A673 (cell line): ENCODE results near the gene ARHGAP26. TPM values are rescaled to one million over a fixed set of nuclear protein-coding genes. Genes with fewer than 3 reads are reported as not detected.

ENCODE experiments used
- BruUV-seq: library from RNA; stranded (reverse); fragments of 400-500 nt; replicated peaks from 2 replicates; lab custom pipeline; 2021; lab: Mats Ljungman, UMichigan
- CTCF ChIA-PET: fragments of 300-600 bp; sonication (Branson Sonifier 250); formaldehyde crosslinking; loops from one replicate; lab custom pipeline; 2022; ENCODE audit warnings: antibody characterized with exemption; lab: Charles Lee
- POLR2A ChIA-PET: fragments of 300-600 bp; sonication (Branson Sonifier 250); formaldehyde crosslinking; loops from one replicate; lab custom pipeline; 2022; ENCODE audit warnings: antibody characterized with exemption; ENCODE audit not compliant: low non-redundant PET; lab: Charles Lee
- DNase-seq: peaks from one replicate; pipeline ENCODE4 v3.0.0-alpha.2; 2015; ENCODE audit warnings: low spot score
- H3K27ac ChIP-seq: fragments of 200-600 bp; sonication (generic); 2 replicates; pipeline ENCODE4 v1.5.1; 2016; ENCODE audit warnings: mixed run types, low read depth, mild to moderate bottlenecking, mixed read lengths, antibody characterized with exemption, low read length; ENCODE audit not compliant: poor library complexity, severe bottlenecking
- H3K27me3 ChIP-seq: fragments of 200-600 bp; sonication (generic); replicated peaks from 2 replicates; pipeline ENCODE4 v1.6.1; 2017; ENCODE audit warnings: mixed run types, low read depth, mild to moderate bottlenecking, mixed read lengths, antibody characterized with exemption, low read length; ENCODE audit not compliant: insufficient read depth, poor library complexity
- H3K36me3 ChIP-seq: fragments of 200-600 bp; sonication (generic); 2 replicates; pipeline ENCODE4 v1.6.1; 2016; ENCODE audit warnings: mixed run types, mild to moderate bottlenecking, mixed read lengths, antibody characterized with exemption, low read length; ENCODE audit not compliant: insufficient read depth, poor library complexity, severe bottlenecking
- H3K4me1 ChIP-seq: fragments of 200-600 bp; sonication (generic); 2 replicates; pipeline ENCODE4 v1.6.1; 2017; ENCODE audit warnings: mixed run types, mild to moderate bottlenecking, mixed read lengths, antibody characterized with exemption, low read length; ENCODE audit not compliant: insufficient read depth, poor library complexity, severe bottlenecking
- H3K4me3 ChIP-seq: fragments of 200-600 bp; sonication (generic); 2 replicates; pipeline ENCODE4 v1.5.1; 2016; ENCODE audit warnings: low read depth, mixed run types, mild to moderate bottlenecking, mixed read lengths, low read length; ENCODE audit not compliant: poor library complexity, severe bottlenecking
- H3K9me3 ChIP-seq: fragments of 200-600 bp; sonication (generic); 2 replicates; pipeline ENCODE4 v1.6.1; 2016; ENCODE audit warnings: mixed run types, low read depth, mild to moderate bottlenecking, mixed read lengths, antibody characterized with exemption, low read length; ENCODE audit not compliant: poor library complexity, severe bottlenecking
- CTCF ChIP-seq: fragments of 300-800, 200-600 bp; sonication (generic); conservative IDR thresholded peaks from 2 replicates; pipeline ENCODE4 v1.5.1; 2017; ENCODE audit warnings: low read depth, mild to moderate bottlenecking, antibody characterized with exemption, low read length, moderate library complexity, mixed read lengths
- EZH2 ChIP-seq: fragments of 200-600 bp; sonication (generic); IDR thresholded peaks from 2 replicates; pipeline ENCODE4 v1.6.1; 2017; ENCODE audit warnings: borderline replicate concordance, low read depth, mild to moderate bottlenecking, mixed read lengths, antibody characterized with exemption, low read length; ENCODE audit not compliant: poor library complexity, severe bottlenecking
- intact Hi-C: fragments of 100-400 bp; cut with micrococcal nuclease; formaldehyde crosslinking; loops from one replicate; pipeline ENCODE4 v1.10.0; 2022; ENCODE audit not compliant: unreplicated experiment
- total RNA-seq: library from RNA; stranded (reverse); gene quantifications from 2 replicates; pipeline ENCODE4 v1.2.3, GENCODE V29; 2021

ARHGAP26 gene
- total RNA-seq, 1 experiment from 2014 or later, result 25.5 TPM

DNA sequence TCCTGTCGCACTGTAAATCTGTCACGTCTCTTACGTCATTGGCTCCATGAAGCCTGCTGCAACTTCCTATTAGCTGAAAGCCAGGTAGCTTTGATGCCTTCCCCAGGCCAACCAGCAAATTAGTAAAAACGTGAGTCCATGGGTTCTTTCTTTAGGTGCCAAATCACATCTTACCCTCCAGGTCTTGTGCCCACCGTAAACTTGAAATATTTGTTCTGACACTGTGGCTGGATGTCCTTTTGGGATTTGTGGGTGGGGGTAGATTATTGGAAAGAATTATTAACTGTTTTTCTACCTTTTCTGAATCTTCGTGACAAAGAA, 460.5 kb downstream of the ARHGAP26 start:
- no peak for TF ChIP-seq EZH2
- TF ChIP-seq CTCF, result no peak
- intact Hi-C loops, result no loop called here
- H3K27ac ChIP-seq, result no peak overlapping the region
- no TSS peak for BruUV-seq
- no peaks in the 10 kb centered on the region for H3K27me3 ChIP-seq
- ChIA-PET POLR2A (interaction anchor here (0.6 kb wide), 1 partner anchor 951 kb away, joined by 3 read pairs; no protein-coding TSS in a partner anchor), CTCF (no interaction called here)
- no peaks in the 10 kb centered on the region for H3K9me3 ChIP-seq
- no peaks in the 10 kb centered on the region for H3K36me3 ChIP-seq
- no peak for DNase-seq
- no peak overlapping the region for H3K4me3 ChIP-seq
- H3K4me1 ChIP-seq, result no peaks in the 10 kb centered on the region

- no peaks in the 10 kb centered on the region for H3K27me3 ChIP-seq
- POLR2A ChIA-PET, result interaction anchor here (0.6 kb wide), 1 partner anchor 951 kb away, joined by 3 read pairs; no protein-coding TSS in a partner anchor
- no peak overlapping the region for H3K4me3 ChIP-seq
- TF ChIP-seq CTCF (no peak), EZH2 (no peak)
- DNase-seq, result no peak
- no peak overlapping the region for H3K27ac ChIP-seq
- intact Hi-C loops, result no loop called here
- CTCF ChIA-PET, result no interaction called here
- BruUV-seq, result no TSS peak
- H3K4me1 ChIP-seq, result no peaks in the 10 kb centered on the region
- H3K36me3 ChIP-seq, result no peaks in the 10 kb centered on the region
- no peaks in the 10 kb centered on the region for H3K9me3 ChIP-seq
These were observed 461.2 kb downstream of the ARHGAP26 start for GRCh38 chr5:143231416-143231815.

GRCh38 chr5:143231973-143232812, 462.0 kb downstream of the ARHGAP26 start:
- H3K36me3 ChIP-seq, result no peaks in the 10 kb centered on the region
- CTCF ChIA-PET, result no interaction called here
- POLR2A ChIA-PET, result no interaction called here

More at GRCh38 chr5:143231973-143232812, 462.0 kb downstream of the ARHGAP26 start:
- Histone ChIP-seq H3K27ac (no peak overlapping the region), H3K27me3 (no peaks in the 10 kb centered on the region), H3K9me3 (no peaks in the 10 kb centered on the region), H3K4me1 (no peaks in the 10 kb centered on the region), H3K4me3 (no peak overlapping the region)
- BruUV-seq, result no TSS peak
- intact Hi-C loops, result no loop called here
- no peak for DNase-seq
- TF ChIP-seq EZH2 (no peak), CTCF (no peak)
